PC-9 (cell line): ENCODE measurements around the gene NUP62.

ENCODE experiments used
- CTCF ChIP-seq: fragments of 200-600 bp; sonication (generic); conservative IDR thresholded peaks from 2 replicates; pipeline ENCODE4 v1.6.1; 2017; ENCODE audit warnings: mixed run types, antibody characterized with exemption, mild to moderate bottlenecking, moderate library complexity
- EZH2 ChIP-seq: fragments of 200-600 bp; sonication (generic); IDR thresholded peaks from 2 replicates; pipeline ENCODE4 v1.8.0; 2017; ENCODE audit warnings: antibody characterized with exemption, low read depth

- TF ChIP-seq CTCF, result no peak
- TF ChIP-seq EZH2, result no peak
These were observed 1.6 kb downstream of the NUP62 start for GRCh38 chr19:49927526-49928264.
